H1 (cell line): ENCODE results near the gene ZNF687. TPM values are rescaled to one million over a fixed set of nuclear protein-coding genes. Genes with fewer than 3 reads are reported as not detected.

Experiments
- CTCF ChIA-PET: fragments of 300-600 bp; sonication (Branson Sonifier 250); formaldehyde crosslinking; loops from one replicate; lab custom pipeline; 2021; ENCODE audit not compliant: partially characterized antibody; lab: Charles Lee
- POLR2A ChIA-PET: fragments of 300-600 bp; sonication (Branson Sonifier 250); formaldehyde crosslinking; loops from one replicate; lab custom pipeline; 2021; ENCODE audit warnings: inconsistent platforms; ENCODE audit not compliant: partially characterized antibody; lab: Charles Lee
- DNase-seq, 2 experiments: peaks; one replicate each; pipeline versions ENCODE4 v3.0.0 to v3.0.0-alpha.2; 2010 to 2022; ENCODE audit warnings: low spot score in 2 of 2, low read depth in 1 of 2, mixed read lengths in 1 of 2
- FAIRE-seq: peaks from 2 replicates; lab custom pipeline; 2011; peaks lifted over from hg19 to GRCh38; lab: Jason Lieb, UNC
- H2AFZ ChIP-seq: 2 replicates; pipeline ENCODE4 v1.8.1; 2012; ENCODE audit warnings: low read length, inconsistent platforms
- H2AK5ac ChIP-seq: 2 replicates; pipeline ENCODE4 v1.6.1; 2013; ENCODE audit warnings: low read depth, low read length
- H2BK120ac ChIP-seq: replicated peaks from 2 replicates; pipeline ENCODE3; 2013; ENCODE audit warnings: low read depth, low read length, inconsistent platforms
- H2BK12ac ChIP-seq: 2 replicates; pipeline ENCODE4 v1.6.1; 2013; ENCODE audit warnings: low read depth, low read length
- H2BK15ac ChIP-seq: 2 replicates; pipeline ENCODE4 v1.6.1; 2013; ENCODE audit warnings: low read length
- H2BK20ac ChIP-seq: 2 replicates; pipeline ENCODE4 v1.6.1; 2013; ENCODE audit warnings: low read length
- H2BK5ac ChIP-seq: 2 replicates; pipeline ENCODE4 v1.6.1; 2013; ENCODE audit warnings: low read depth, low read length
- H3K14ac ChIP-seq: 2 replicates; pipeline ENCODE4 v1.6.1; 2013; ENCODE audit warnings: inconsistent platforms; ENCODE audit not compliant: insufficient read length
- H3K18ac ChIP-seq: 2 replicates; pipeline ENCODE4 v1.6.1; 2013; ENCODE audit warnings: low read length; ENCODE audit errors: extremely low read depth
- H3K23ac ChIP-seq: 2 replicates; pipeline ENCODE4 v1.6.1; 2013; ENCODE audit warnings: inconsistent platforms; ENCODE audit not compliant: insufficient read length
- H3K23me2 ChIP-seq: 2 replicates; pipeline ENCODE4 v1.6.1; 2013; ENCODE audit warnings: low read depth, low read length
- H3K27ac ChIP-seq: 2 replicates; pipeline ENCODE4 v1.6.1; 2011; ENCODE audit warnings: low read depth, low read length, inconsistent platforms
- H3K27me3 ChIP-seq, 4 experiments: replicated peaks in 1 of 4; 1 replicate in 1 of 4; 2 replicates in 3 of 4; pipeline versions ENCODE4 v1.6.1 to v1.8.1; 2011 to 2013; ENCODE audit warnings: low read length in 3 of 4, mild to moderate bottlenecking in 3 of 4, inconsistent platforms in 2 of 4, mixed read lengths in 2 of 4, moderate library complexity in 1 of 4; ENCODE audit not compliant: control insufficient read depth in 3 of 4, insufficient read depth in 3 of 4; ENCODE audit errors: extremely low read depth in 1 of 4
- H3K36me3 ChIP-seq, 4 experiments: 2 replicates each; pipeline versions ENCODE4 v1.6.1 to v1.8.1; 2011 to 2013; ENCODE audit warnings: mild to moderate bottlenecking in 4 of 4, low read length in 3 of 4, moderate library complexity in 2 of 4, control low read depth in 1 of 4, inconsistent platforms in 1 of 4; ENCODE audit not compliant: insufficient read depth in 4 of 4, control insufficient read depth in 2 of 4
- H3K4ac ChIP-seq: replicated peaks from 2 replicates; pipeline ENCODE3; 2013; ENCODE audit warnings: low read length, low read depth, mixed read lengths, inconsistent platforms; ENCODE audit not compliant: insufficient read length
- H3K4me1 ChIP-seq, 4 experiments: replicated peaks in 1 of 4; 1 replicate in 1 of 4; 2 replicates in 3 of 4; pipeline versions ENCODE4 v1.6.1 to v1.8.1; 2011 to 2013; ENCODE audit warnings: low read length in 3 of 4, inconsistent platforms in 2 of 4, mixed read lengths in 1 of 4; ENCODE audit not compliant: insufficient read depth in 4 of 4, control insufficient read depth in 3 of 4
- H3K4me2 ChIP-seq, 2 experiments: 2 replicates each; pipeline versions ENCODE4 v1.6.1 to v1.8.1; 2011 to 2013; ENCODE audit warnings: low read depth in 2 of 2, low read length in 2 of 2, control low read depth in 1 of 2, inconsistent platforms in 1 of 2, mild to moderate bottlenecking in 1 of 2; ENCODE audit not compliant: insufficient read depth in 1 of 2
- H3K4me3 ChIP-seq, 4 experiments: fragments of 200-600, 300-600 bp in 1 of 4; sonication (generic), shearing (Covaris generic), sonication (Bioruptor Twin) in 1 of 4; 2 replicates each; pipeline versions ENCODE4 v1.5.1 to v1.8.1; 2011 to 2016; ENCODE audit warnings: low read length in 4 of 4, low read depth in 3 of 4, control low read depth in 2 of 4, inconsistent platforms in 2 of 4, mild to moderate bottlenecking in 2 of 4, mixed read lengths in 1 of 4, moderate library complexity in 1 of 4; ENCODE audit not compliant: insufficient read depth in 2 of 4; ENCODE audit errors: extremely low read depth in 1 of 4
- H3K56ac ChIP-seq: replicated peaks from 2 replicates; pipeline ENCODE3; 2013; ENCODE audit warnings: low read depth, mild to moderate bottlenecking, mixed read lengths, low read length, inconsistent platforms; ENCODE audit not compliant: insufficient read length
- H3K79me1 ChIP-seq: 2 replicates; pipeline ENCODE4 v1.6.1; 2013; ENCODE audit warnings: low read depth, low read length, control low read depth
- H3K79me2 ChIP-seq, 2 experiments: 2 replicates each; pipeline versions ENCODE4 v1.6.1 to v1.8.1; 2012 to 2013; ENCODE audit warnings: low read length in 2 of 2, mild to moderate bottlenecking in 2 of 2, inconsistent platforms in 1 of 2; ENCODE audit not compliant: insufficient read depth in 2 of 2, control insufficient read depth in 1 of 2
- H3K9ac ChIP-seq, 4 experiments: replicated peaks in 1 of 4; 1 replicate in 1 of 4; 2 replicates in 3 of 4; pipeline versions ENCODE4 v1.6.1 to v1.8.1; 2011 to 2013; ENCODE audit warnings: low read depth in 3 of 4, low read length in 3 of 4, control low read depth in 2 of 4, mild to moderate bottlenecking in 2 of 4, moderate library complexity in 2 of 4, inconsistent platforms in 1 of 4; ENCODE audit errors: extremely low read depth in 1 of 4
- H3K9me3 ChIP-seq, 2 experiments: 2 replicates each; pipeline versions ENCODE4 v1.6.1 to v1.8.1; 2012 to 2013; ENCODE audit warnings: mild to moderate bottlenecking in 2 of 2, moderate library complexity in 2 of 2, control low read depth in 1 of 2, inconsistent platforms in 1 of 2, low read depth in 1 of 2, low read length in 1 of 2, mixed read lengths in 1 of 2; ENCODE audit not compliant: insufficient read depth in 2 of 2
- H4K20me1 ChIP-seq, 2 experiments: replicated peaks in 1 of 2; 2 replicates each; pipeline versions ENCODE3 to v1.8.1; 2011 to 2013; ENCODE audit warnings: inconsistent platforms in 2 of 2, low read length in 2 of 2, mild to moderate bottlenecking in 1 of 2; ENCODE audit not compliant: insufficient read depth in 2 of 2, control insufficient read depth in 1 of 2
- H4K5ac ChIP-seq: 2 replicates; pipeline ENCODE4 v1.6.1; 2013; ENCODE audit warnings: low read length, low read depth, mixed read lengths, inconsistent platforms; ENCODE audit not compliant: insufficient read length
- H4K8ac ChIP-seq: 2 replicates; pipeline ENCODE4 v1.8.0; 2013; ENCODE audit warnings: mild to moderate bottlenecking, moderate library complexity, low read length, inconsistent platforms; ENCODE audit not compliant: insufficient read depth; ENCODE audit errors: extremely low read depth
- H4K91ac ChIP-seq: replicated peaks from 2 replicates; pipeline ENCODE3; 2013; ENCODE audit warnings: low read length, mixed read lengths, inconsistent platforms; ENCODE audit not compliant: insufficient read length
- ASH2L ChIP-seq: fragments of 200-600, 300-600 bp; sonication (generic); IDR thresholded peaks from one replicate; pipeline ENCODE4 v1.7.1; 2017; ENCODE audit warnings: low read length
- BCL11A ChIP-seq, 2 experiments: IDR thresholded peaks; one replicate each; pipeline ENCODE4 v1.6.1; 2011; ENCODE audit warnings: low read depth in 2 of 2, low read length in 2 of 2, mild to moderate bottlenecking in 2 of 2
- JUND ChIP-seq: IDR thresholded peaks from 2 replicates; pipeline ENCODE4 v1.6.1; 2011; ENCODE audit warnings: mild to moderate bottlenecking, improper control_type of control experiment, low read length
- NANOG ChIP-seq: IDR thresholded peaks from 2 replicates; pipeline ENCODE4 v1.6.1; 2011; ENCODE audit warnings: low read length, low read depth, mild to moderate bottlenecking, inconsistent platforms; ENCODE audit not compliant: insufficient read depth, poor library complexity, severe bottlenecking
- NRF1 ChIP-seq: IDR thresholded peaks from 2 replicates; pipeline ENCODE4 v1.6.1; 2011; ENCODE audit warnings: mild to moderate bottlenecking, low read depth, low read length, improper control_type of control experiment
- POU5F1 ChIP-seq: IDR thresholded peaks from 2 replicates; pipeline ENCODE4 v1.6.1; 2011; ENCODE audit warnings: low read depth, mild to moderate bottlenecking, low read length, moderate library complexity
- RXRA ChIP-seq: IDR thresholded peaks from 2 replicates; pipeline ENCODE4 v1.6.1; 2011; ENCODE audit warnings: low read depth, mild to moderate bottlenecking, low read length, moderate library complexity; ENCODE audit not compliant: insufficient read depth
- SP1 ChIP-seq: IDR thresholded peaks from 2 replicates; pipeline ENCODE4 v1.6.1; 2011; ENCODE audit warnings: low read depth, low read length
- SP4 ChIP-seq: IDR thresholded peaks from 2 replicates; pipeline ENCODE4 v1.6.1; 2012; ENCODE audit warnings: low read length, inconsistent platforms
- TEAD4 ChIP-seq: IDR thresholded peaks from 2 replicates; pipeline ENCODE4 v1.6.1; 2012; ENCODE audit warnings: low read depth, low read length, inconsistent platforms, mixed read lengths
- WGBS, 2 experiments: shearing (Covaris generic) in 1 of 2; methylation state at CpG; one replicate each; pipeline versions ENCODE4 v1.1.6 to v1.1.7; 2013 to 2015; ENCODE audit warnings: low lambda C conversion rate in 2 of 2, mixed read lengths in 2 of 2, inconsistent platforms in 1 of 2, low coverage in 1 of 2, missing lambda C conversion rate in 1 of 2; ENCODE audit not compliant: insufficient replicate concordance in 2 of 2, insufficient coverage in 1 of 2, insufficient read length in 1 of 2; ENCODE audit errors: extremely low coverage in 1 of 2, missing lambda C conversion rate in 1 of 2; 5-methylcytosine and 5-hydroxymethylcytosine counted together
- polyA plus RNA-seq, 7 experiments: library from polyadenylated mRNA; depleted of rRNA in 3 of 7; stranded (reverse) in 5 of 7; unstranded in 2 of 7; fragments of >200 nt in 5 of 7; fragments of 200-250 nt in 2 of 7; gene quantifications; 1 replicate in 5 of 7; 2 replicates in 1 of 7; 4 replicates in 1 of 7; pipeline versions ENCODE4 v1.2.1 to v1.2.3, GENCODE V29; 2011 to 2013; ENCODE audit warnings: missing spikeins in 2 of 7, mixed read lengths in 2 of 7
- total RNA-seq: library from RNA; stranded (reverse); fragmentation: NEBNext Ultra II Directional; extraction: Animal tissue kit (Norgen Biotek cat#: 25700); gene quantifications from 2 replicates; pipeline ENCODE4 v1.2.1, GENCODE V29; 2021
- TF ChIP-seq, protein P1 (sequence below): IDR thresholded peaks from 2 replicates; pipeline ENCODE4 v1.6.1; 2011; ENCODE audit warnings: low read length, improper control_type of control experiment
- TF ChIP-seq, protein P2 (sequence below): IDR thresholded peaks from 2 replicates; pipeline ENCODE4 v1.6.1; 2012; ENCODE audit warnings: inconsistent platforms

Gene ZNF687
- total and polyA plus RNA-seq, 2 of the 8 experiments (the other 6 are each of a cell fraction or from before 2014, with no cell fraction given): 45.9 to 69.9 TPM

- no peak overlapping the region for H3K18ac ChIP-seq
- DNase-seq (no peak), FAIRE-seq (no peak)
- no peak overlapping the region for H4K91ac ChIP-seq
- no peaks in the 10 kb centered on the region for H3K27me3 ChIP-seq
- no peaks in the 10 kb centered on the region for H3K79me1 ChIP-seq
- H3K4ac ChIP-seq: no peak overlapping the region
- H4K20me1 ChIP-seq: peaks cover 0 to 3% of the 10 kb centered on the region in 2 experiments
- 96% methylated on average over 4 of the region's 4 CpGs; no CpG with 5 or more reads in 1 of the 2 experiments for WGBS, 2 experiments
- H3K9me3 ChIP-seq: no peaks in the 10 kb centered on the region
- no peak overlapping the region for H2BK120ac ChIP-seq
- H3K27ac ChIP-seq: no peak overlapping the region
- H3K79me2 ChIP-seq: no peaks in the 10 kb centered on the region
- no peak overlapping the region for H3K56ac ChIP-seq
- POLR2A ChIA-PET: interaction anchor here (1.1 to 1.8 kb wide), 2 partner anchors 11 to 14 kb away, joined by 3 to 6 read pairs; no protein-coding TSS in a partner anchor
- no peaks in the 10 kb centered on the region for H3K4me1 ChIP-seq
- H3K9ac ChIP-seq: no peak overlapping the region
- H3K23me2 ChIP-seq: no peaks in the 10 kb centered on the region
- no peak overlapping the region for H3K4me2 ChIP-seq
- H3K14ac ChIP-seq: no peak overlapping the region
- no peak overlapping the region for H3K23ac ChIP-seq
- CTCF ChIA-PET: interaction anchor here (1.2 to 1.6 kb wide), 2 partner anchors 9 to 20 kb away, joined by 3 to 4 read pairs; no protein-coding TSS in a partner anchor
- peaks cover 42 to 92% (median 77%) of the 10 kb centered on the region in 4 experiments for H3K36me3 ChIP-seq
- no peak overlapping the region for H2AFZ ChIP-seq
- H4K8ac ChIP-seq: no peak overlapping the region
- no peak overlapping the region for H2BK20ac ChIP-seq
- no peak overlapping the region for H2BK15ac ChIP-seq
- no peak overlapping the region for H2AK5ac ChIP-seq
- H2BK5ac ChIP-seq: no peak overlapping the region
- H3K4me3 ChIP-seq: no peak overlapping the region
- no peak overlapping the region for H2BK12ac ChIP-seq
- H4K5ac ChIP-seq: no peak overlapping the region
- TF ChIP-seq POU5F1 (no peak), TEAD4 (no peak), NRF1 (no peak), NANOG (no peak), JUND (no peak), BCL11A (IDR thresholded peaks at IDR 0.05; ENCODE audit: low read depth in 2 of 2, low read length in 2 of 2) (no peak), ASH2L (no peak), RXRA (no peak), SP4 (no peak), SP1 (no peak)
- TF ChIP-seq, protein P1, sequence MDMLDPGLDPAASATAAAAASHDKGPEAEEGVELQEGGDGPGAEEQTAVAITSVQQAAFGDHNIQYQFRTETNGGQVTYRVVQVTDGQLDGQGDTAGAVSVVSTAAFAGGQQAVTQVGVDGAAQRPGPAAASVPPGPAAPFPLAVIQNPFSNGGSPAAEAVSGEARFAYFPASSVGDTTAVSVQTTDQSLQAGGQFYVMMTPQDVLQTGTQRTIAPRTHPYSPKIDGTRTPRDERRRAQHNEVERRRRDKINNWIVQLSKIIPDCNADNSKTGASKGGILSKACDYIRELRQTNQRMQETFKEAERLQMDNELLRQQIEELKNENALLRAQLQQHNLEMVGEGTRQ: no peak
- TF ChIP-seq, protein P2, sequence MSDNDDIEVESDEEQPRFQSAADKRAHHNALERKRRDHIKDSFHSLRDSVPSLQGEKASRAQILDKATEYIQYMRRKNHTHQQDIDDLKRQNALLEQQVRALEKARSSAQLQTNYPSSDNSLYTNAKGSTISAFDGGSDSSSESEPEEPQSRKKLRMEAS: no peak
These were observed 44.2 kb upstream of the ZNF687 start for GRCh38 chr1:151237678-151238466.
